ENCODE measurements around the gene CMBL.
"Not testable (repeated sequence)": the region's sequence is repeated elsewhere in the genome, so short reads cannot be mapped to it uniquely, and the experiment has no call there.

CMBL gene

GRCh38 chr5:10253390-10253789 lies 54.3 kb downstream of the CMBL start:
- no peak for DNase-seq

- DNase-seq: no peak
Observed at GRCh38 chr5:10251405-10251804, 56.3 kb downstream of the CMBL start.

GRCh38 chr5:10250806-10251276 lies 56.9 kb downstream of the CMBL start:
- DNase-seq: peak in 1 of 2 experiments; percentile 7

GRCh38 chr5:10249948-10250805 lies 57.5 kb downstream of the CMBL start, which contains the start of gene CCT5:
Gene CCT5, plus strand, starts transcription at chr5:10250280. Its CDS starts 61 bp downstream, at chr5:10250341.
- peak; percentile 84 for DNase-seq

- no peak for DNase-seq
Observed at GRCh38 chr5:10248378-10249260, 59.1 kb downstream of the CMBL start.

GRCh38 chr5:10247217-10247616 lies 60.5 kb downstream of the CMBL start:
- not testable (repeated sequence) for DNase-seq

- DNase-seq: no peak
Observed at GRCh38 chr5:10246761-10247160, 60.9 kb downstream of the CMBL start.

GRCh38 chr5:10244342-10244944 lies 63.3 kb downstream of the CMBL start:
- DNase-seq: no peak

- no peak for DNase-seq
Observed at GRCh38 chr5:10243660-10244240, 64.0 kb downstream of the CMBL start.

- no peak for DNase-seq
Observed at GRCh38 chr5:10235350-10235749, 72.4 kb downstream of the CMBL start.

- DNase-seq: no peak
Observed at GRCh38 chr5:10233505-10233904, 74.2 kb downstream of the CMBL start.

GRCh38 chr5:10233011-10233410 lies 74.7 kb downstream of the CMBL start:
- no peak for DNase-seq

- DNase-seq: no peak
Observed at GRCh38 chr5:10232386-10232785, 75.3 kb downstream of the CMBL start.

- no peak for DNase-seq
Observed at GRCh38 chr5:10229306-10230048, 78.2 kb downstream of the CMBL start.

- no peak for DNase-seq
Observed at GRCh38 chr5:10228288-10228687, 79.4 kb downstream of the CMBL start.

Data from activated CD4-positive, alpha-beta T cell treated with anti-CD3 and anti-CD28 coated beads, Interleukin-2, amount 50 U/mL, for 4 hours (primary cell).